K562 (cell line): Measurements from ENCODE around the gene NF1. TPM values are rescaled to one million over a fixed set of nuclear protein-coding genes. Genes with fewer than 3 reads are reported as not detected.
A peak's percentile ranks its signal among the peaks of the same experiment; 100 is the strongest.

ENCODE experiments used
- ARID3A ChIP-seq: IDR thresholded peaks from 2 replicates; pipeline ENCODE4 v1.6.1; 2012; ENCODE audit warnings: low read depth, low read length, improper control_type of control experiment, borderline replicate concordance
- ARNT ChIP-seq, 2 experiments: fragments of 450-650 bp; IDR thresholded peaks; 2 replicates each; pipeline ENCODE4 v1.6.1; 2016; ENCODE audit warnings: mild to moderate bottlenecking in 1 of 2
- CC2D1A ChIP-seq: fragments of 450-650 bp; IDR thresholded peaks from 2 replicates; pipeline ENCODE4 v1.6.1; 2017; ENCODE audit warnings: mild to moderate bottlenecking
- CCNT2 ChIP-seq: IDR thresholded peaks from 2 replicates; pipeline ENCODE4 v1.6.1; 2011; ENCODE audit warnings: borderline replicate concordance, low read depth, mild to moderate bottlenecking, moderate library complexity, mixed read lengths, low read length; ENCODE audit not compliant: insufficient read length; ENCODE audit errors: extremely low read depth
- DPF2 ChIP-seq: fragments of 450-650 bp; IDR thresholded peaks from 2 replicates; pipeline ENCODE4 v1.6.1; 2016
- ETS2 ChIP-seq: IDR thresholded peaks from 2 replicates; pipeline ENCODE4 v1.6.1; 2016; ENCODE audit warnings: borderline replicate concordance, missing genetic modification characterization, mild to moderate bottlenecking, moderate library complexity, missing compliant biosample characterization; ENCODE audit not compliant: poor library complexity, severe bottlenecking
- FOXM1 ChIP-seq, 2 experiments: fragments of 450-650 bp in 1 of 2; sonication (generic) in 1 of 2; formaldehyde crosslinking in 1 of 2; IDR thresholded peaks; 2 replicates each; pipeline versions ENCODE4 v1.6.1 to v1.9.0; 2017 to 2022; ENCODE audit warnings: low read depth in 2 of 2, mild to moderate bottlenecking in 2 of 2, missing genetic modification reagents in 1 of 2, moderate library complexity in 1 of 2
- HMGN3 ChIP-seq: IDR thresholded peaks from 2 replicates; pipeline ENCODE4 v1.6.1; 2011; ENCODE audit warnings: borderline replicate concordance, low read depth, mild to moderate bottlenecking, mixed read lengths, low read length; ENCODE audit not compliant: insufficient read length; ENCODE audit errors: extremely low read depth
- JUN ChIP-seq, 2 experiments: sonication (generic) in 1 of 2; formaldehyde crosslinking in 1 of 2; IDR thresholded peaks; 2 replicates each; pipeline versions ENCODE4 v1.6.1 to v1.8.0; 2012 to 2022; ENCODE audit warnings: borderline replicate concordance in 2 of 2, mild to moderate bottlenecking in 2 of 2, improper control_type of control experiment in 1 of 2, low read depth in 1 of 2, low read length in 1 of 2, missing genetic modification reagents in 1 of 2
- KHSRP ChIP-seq: fragments of 450-650 bp; IDR thresholded peaks from 2 replicates; pipeline ENCODE4 v1.6.1; 2017
- KLF16 ChIP-seq: IDR thresholded peaks from 2 replicates; pipeline ENCODE4 v1.6.1; 2016; ENCODE audit warnings: antibody characterized with exemption
- MAFG ChIP-seq: fragments of 450-650 bp; conservative IDR thresholded peaks from 2 replicates; pipeline ENCODE4 v1.6.1; 2016; ENCODE audit warnings: missing genetic modification characterization, missing compliant biosample characterization
- MECOM ChIP-seq: fragments of 250-450 bp; sonication (Bioruptor Pico); IDR thresholded peaks from 2 replicates; pipeline ENCODE4 v1.8.0; 2022; ENCODE audit warnings: inconsistent platforms
- MEF2D ChIP-seq: conservative IDR thresholded peaks from 2 replicates; pipeline ENCODE4 v1.6.1; 2016; ENCODE audit warnings: low read depth, missing genetic modification characterization, missing compliant biosample characterization
- MTA2 ChIP-seq: fragments of 450-650 bp; IDR thresholded peaks from 2 replicates; pipeline ENCODE4 v1.6.1; 2016; ENCODE audit warnings: low read depth
- NCOA1 ChIP-seq: fragments of 450-650 bp; IDR thresholded peaks from 2 replicates; pipeline ENCODE4 v1.6.1; 2016; ENCODE audit warnings: low read depth
- NCOR1 ChIP-seq: fragments of 450-650 bp; IDR thresholded peaks from 2 replicates; pipeline ENCODE4 v1.6.1; 2016; ENCODE audit warnings: mild to moderate bottlenecking, moderate library complexity
- NFIC ChIP-seq: fragments of 450-650 bp; IDR thresholded peaks from 2 replicates; pipeline ENCODE4 v1.6.1; 2017; ENCODE audit warnings: mild to moderate bottlenecking, inconsistent platforms
- POLR2B ChIP-seq: fragments of 450-650 bp; IDR thresholded peaks from 2 replicates; pipeline ENCODE4 v1.6.1; 2018; ENCODE audit warnings: low read depth; ENCODE audit not compliant: partially characterized antibody
- SMARCE1 ChIP-seq: fragments of 450-650 bp; IDR thresholded peaks from 2 replicates; pipeline ENCODE4 v1.7.1; 2016; ENCODE audit warnings: mild to moderate bottlenecking
- STAT5A ChIP-seq: IDR thresholded peaks from 2 replicates; pipeline ENCODE4 v1.6.1; 2012; ENCODE audit warnings: low read length, inconsistent platforms, borderline replicate concordance
- TAL1 ChIP-seq: fragments of 450-650 bp; IDR thresholded peaks from 2 replicates; pipeline ENCODE4 v1.6.1; 2016; ENCODE audit warnings: mild to moderate bottlenecking
- TEAD2 ChIP-seq: fragments of 450-650 bp; IDR thresholded peaks from 2 replicates; pipeline ENCODE4 v1.6.1; 2016; ENCODE audit warnings: missing genetic modification characterization, control low read depth, missing compliant biosample characterization
- TRIM24 ChIP-seq, 2 experiments: fragments of 450-650 bp; IDR thresholded peaks; 2 replicates each; pipeline ENCODE4 v1.6.1; 2016
- ZNF41 ChIP-seq: fragments of 250-450 bp; sonication (Bioruptor Pico); conservative IDR thresholded peaks from 2 replicates; pipeline ENCODE4 v1.4.0; 2020; ENCODE audit warnings: mild to moderate bottlenecking
- polyA plus RNA-seq, 8 experiments: library from polyadenylated mRNA; depleted of rRNA in 4 of 8; stranded (reverse) in 5 of 8; unstranded in 3 of 8; fragments of >200 nt; fragmentation: Nextera tagmentation in 2 of 8; fragmentation: Illumina TruSeq in 1 of 8; extraction: Ambion mirVana in 2 of 8; extraction: Trizol in 1 of 8; gene quantifications; 2 replicates each; pipeline versions ENCODE4 v1.2.1 to v1.2.3, GENCODE V29; 2011 to 2014; ENCODE audit warnings: inconsistent platforms in 1 of 8, missing spikeins in 1 of 8
- total RNA-seq, 7 experiments: library from RNA; depleted of rRNA in 6 of 7; stranded (reverse); fragments of >200 nt in 6 of 7; fragmentation: Illumina TruSeq in 2 of 7; extraction: Trizol in 2 of 7; gene quantifications; 2 replicates each; pipeline versions ENCODE4 v1.2.1 to v1.2.3, GENCODE V29; 2011 to 2021; ENCODE audit warnings: low replicate concordance in 1 of 7
- TF ChIP-seq, protein P1 (sequence below): sonication (generic); IDR thresholded peaks from 2 replicates; pipeline ENCODE4 v1.6.1; 2016

The NF1 gene
- total and polyA plus RNA-seq, 9 of the 15 experiments (the other 6 are each of a cell fraction or from before 2014, with no cell fraction given), result 3.4 to 41.9 (median 24.3) TPM

- TF ChIP-seq, protein P1, sequence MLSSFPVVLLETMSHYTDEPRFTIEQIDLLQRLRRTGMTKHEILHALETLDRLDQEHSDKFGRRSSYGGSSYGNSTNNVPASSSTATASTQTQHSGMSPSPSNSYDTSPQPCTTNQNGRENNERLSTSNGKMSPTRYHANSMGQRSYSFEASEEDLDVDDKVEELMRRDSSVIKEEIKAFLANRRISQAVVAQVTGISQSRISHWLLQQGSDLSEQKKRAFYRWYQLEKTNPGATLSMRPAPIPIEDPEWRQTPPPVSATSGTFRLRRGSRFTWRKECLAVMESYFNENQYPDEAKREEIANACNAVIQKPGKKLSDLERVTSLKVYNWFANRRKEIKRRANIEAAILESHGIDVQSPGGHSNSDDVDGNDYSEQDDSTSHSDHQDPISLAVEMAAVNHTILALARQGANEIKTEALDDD, result peak; percentile 94
- TF ChIP-seq ZNF41 (CRISPR knock-in tag), result no peak
- peak; percentile 56 for TF ChIP-seq CCNT2
- TF ChIP-seq FOXM1 (IDR thresholded peaks at IDR 0.05; ENCODE audit: low read depth), result peak; percentile 74; the same call in 1 of the 2 replicates
- TF ChIP-seq FOXM1 (CRISPR knock-in tag; IDR thresholded peaks at IDR 0.05; ENCODE audit: low read depth), result no peak
- TF ChIP-seq NCOA1, result 0 out of 2 replicates have a peak, but pooled peaks have one; percentile 42
- peak; percentile 83 for TF ChIP-seq TAL1
- peak; percentile 95 for TF ChIP-seq DPF2
- TF ChIP-seq SMARCE1, result peak; percentile 92
- no peak for TF ChIP-seq TEAD2 (tag)
- peak; percentile 81 for TF ChIP-seq KLF16
- peak; percentile 83; the same call in 1 of the 2 replicates for TF ChIP-seq JUN (IDR thresholded peaks at IDR 0.05; ENCODE audit: borderline replicate concordance, low read depth, low read length)
- no peak for TF ChIP-seq JUN (CRISPR knock-in tag; IDR thresholded peaks at IDR 0.05; ENCODE audit: borderline replicate concordance)
- no peak for TF ChIP-seq HMGN3
- TF ChIP-seq MECOM, result peak; percentile 53; the same call in 1 of the 2 replicates
- TF ChIP-seq MEF2D (tag), result peak; percentile 95
- TF ChIP-seq MAFG (tag), result peak; percentile 53
- TF ChIP-seq ARNT (IDR thresholded peaks at IDR 0.05), result peak in 1 of 2 experiments; percentile 72; a peak in 1 of 4 replicates
- TF ChIP-seq NFIC, result peak; percentile 72
- TF ChIP-seq KHSRP, result no peak
- TF ChIP-seq NCOR1, result peak; percentile 87
- peak; percentile 74 for TF ChIP-seq STAT5A
- peak; percentile 60 for TF ChIP-seq MTA2
- peak; percentile 83 for TF ChIP-seq ARID3A
- peak; percentile 58; the same call in 1 of the 2 replicates for TF ChIP-seq CC2D1A
- TF ChIP-seq POLR2B, result no peak
- TF ChIP-seq ETS2, result no peak
- peak; percentile 43 to 83; a peak in 3 of 4 replicates for TF ChIP-seq TRIM24 (IDR thresholded peaks at IDR 0.05)
These were observed 245.3 kb downstream of the NF1 start (continued) for GRCh38 chr17:31339906-31340661.
